HG03565 (cell line): ENCODE data around the gene RAD51B.

Experiments
- ATAC-seq: cut with Tn5 transposase; IDR thresholded peaks from one replicate; pipeline ENCODE4 v1.9.1; 2021; ENCODE audit warnings: mild to moderate bottlenecking, moderate library complexity; ENCODE audit not compliant: unreplicated experiment

Gene RAD51B

DNA sequence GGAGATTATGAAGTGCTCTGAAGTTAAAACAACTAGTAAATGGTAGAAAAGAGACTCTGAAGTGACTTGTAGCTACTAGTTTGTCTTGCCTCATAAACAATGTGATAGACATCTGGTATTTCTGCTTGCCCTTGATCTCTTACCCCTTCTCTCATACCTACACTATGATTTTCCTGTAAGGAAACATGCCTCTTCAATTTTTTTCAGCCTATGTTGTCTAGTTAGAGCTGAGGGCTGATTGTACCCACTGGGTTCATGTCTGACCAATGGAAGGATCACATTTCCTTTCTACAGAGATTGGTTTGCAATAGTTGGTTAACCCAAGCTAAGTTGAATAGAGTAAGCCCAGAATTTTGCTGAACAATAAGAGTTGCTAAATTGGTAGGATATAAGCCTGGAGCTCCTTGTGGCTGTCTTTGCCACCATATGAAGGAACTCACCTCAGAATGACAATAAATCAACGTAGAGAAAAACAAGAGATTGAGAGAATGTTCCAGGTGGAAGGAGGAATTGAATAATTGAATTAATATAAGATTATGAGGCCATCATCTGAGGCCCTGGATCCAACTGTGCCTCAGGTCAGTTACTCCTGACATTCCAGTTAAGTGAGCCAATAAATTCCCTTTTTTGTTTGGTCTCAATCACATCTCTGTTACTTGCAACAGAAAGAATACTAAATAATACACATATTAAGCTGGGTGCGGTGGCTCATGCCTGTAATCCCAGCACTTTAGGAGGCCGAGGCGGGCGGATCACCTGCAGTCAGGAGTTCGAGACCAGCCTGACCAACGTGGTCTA, 626.9 kb downstream of the RAD51B start:
- no peak for ATAC-seq

DNA sequence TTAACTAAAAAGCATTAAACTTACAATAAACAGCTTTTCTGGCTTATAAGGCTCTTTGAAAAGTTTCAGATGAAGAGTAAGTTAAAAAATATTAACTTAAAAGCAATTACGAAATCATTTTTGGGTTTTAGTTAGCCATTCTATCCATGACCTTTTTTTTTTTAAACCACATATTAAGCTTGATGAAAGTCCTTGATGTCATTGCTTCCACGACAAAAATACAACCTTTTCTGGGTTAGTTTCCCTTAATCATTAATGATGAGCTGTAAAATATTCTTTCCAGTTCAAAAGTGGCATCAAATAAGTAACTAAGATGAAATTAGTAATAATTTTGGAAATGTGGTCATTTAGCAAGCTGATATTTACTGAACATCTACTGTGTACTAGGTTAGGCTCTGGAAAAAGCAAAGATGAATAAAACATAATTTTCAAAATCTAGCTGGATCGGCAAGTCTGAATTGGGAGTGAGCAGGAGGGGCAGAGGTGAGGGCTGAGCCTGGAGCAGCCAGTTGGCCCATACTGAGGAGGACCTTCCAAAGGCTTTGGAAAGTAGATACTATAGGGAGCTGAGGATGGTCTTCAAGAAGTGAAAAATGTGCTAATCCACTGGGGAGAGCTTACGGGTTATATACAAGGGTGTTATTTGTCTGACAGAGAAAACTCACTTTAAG, 628.1 kb downstream of the RAD51B start:
- ATAC-seq = no peak

GRCh38 chr14:68448252-68448902, 628.8 kb downstream of the RAD51B start:
- ATAC-seq = no peak

GRCh38 chr14:68449561-68450181, 630.1 kb downstream of the RAD51B start:
- no peak for ATAC-seq

DNA sequence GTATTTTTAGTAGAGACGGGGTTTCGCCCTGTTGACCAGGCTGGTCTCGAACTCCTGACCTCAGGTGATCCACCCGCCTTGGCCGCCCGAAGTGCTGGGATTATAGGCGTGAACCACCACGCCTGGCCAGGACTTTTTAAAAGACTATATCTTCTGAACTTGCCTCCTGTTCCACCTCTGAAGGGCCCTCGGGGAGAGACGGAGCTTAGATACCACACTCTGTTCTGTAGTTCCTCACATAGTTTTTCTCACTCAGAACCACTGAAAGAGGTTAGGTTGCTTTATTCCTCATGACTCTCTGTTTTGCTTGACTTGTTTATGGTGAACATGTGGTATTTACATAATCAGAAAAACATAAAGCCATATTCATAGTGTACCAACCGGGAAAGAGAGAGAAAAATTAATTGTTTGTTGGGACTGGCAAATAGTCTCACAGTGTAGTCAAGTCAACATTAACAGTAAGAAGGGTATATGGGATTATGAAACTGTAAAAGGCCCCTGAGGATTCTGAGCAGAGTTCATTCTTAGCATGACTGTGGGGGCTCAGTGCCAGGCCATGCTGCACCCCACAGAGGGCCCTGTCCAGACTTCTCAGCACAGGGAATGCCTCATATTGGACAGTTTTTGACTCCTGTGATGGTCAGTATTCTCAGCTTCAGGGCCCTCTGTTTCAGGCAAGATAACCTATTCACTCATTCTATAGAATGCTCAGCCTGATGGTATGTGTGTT, 631.0 kb downstream of the RAD51B start:
- no peak for ATAC-seq

DNA sequence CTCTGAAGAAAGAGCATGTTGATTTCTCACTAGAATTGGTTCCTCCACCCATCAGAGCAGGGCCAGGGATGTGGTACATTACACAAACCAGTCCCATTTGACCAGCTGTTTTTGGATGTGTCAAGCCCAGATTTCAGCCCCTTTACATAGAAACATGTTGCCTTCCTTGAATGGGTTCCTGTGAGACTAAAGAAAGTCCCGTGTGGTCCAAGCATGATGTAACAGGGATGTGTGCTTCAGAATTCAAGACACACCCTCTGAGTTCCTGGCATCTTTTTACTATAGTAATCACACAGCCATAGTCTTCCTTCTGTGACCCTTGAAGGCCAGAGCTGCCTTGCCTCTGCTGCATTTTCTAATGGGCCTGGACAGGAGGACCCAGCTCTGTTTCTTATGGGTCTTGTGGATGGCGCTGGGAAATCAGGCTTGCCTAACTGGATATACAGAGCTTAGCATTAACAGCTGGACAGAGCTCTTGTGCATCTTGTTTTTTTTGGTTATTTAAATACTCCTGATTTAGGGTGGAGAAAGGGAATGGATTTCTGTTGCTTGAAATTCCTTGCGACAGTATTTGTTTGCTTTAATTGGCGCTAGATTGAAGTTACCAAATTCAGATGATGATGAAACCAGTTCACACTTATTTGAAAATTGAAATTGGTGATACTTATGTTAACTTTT, 632.3 kb downstream of the RAD51B start:
- no peak for ATAC-seq

DNA sequence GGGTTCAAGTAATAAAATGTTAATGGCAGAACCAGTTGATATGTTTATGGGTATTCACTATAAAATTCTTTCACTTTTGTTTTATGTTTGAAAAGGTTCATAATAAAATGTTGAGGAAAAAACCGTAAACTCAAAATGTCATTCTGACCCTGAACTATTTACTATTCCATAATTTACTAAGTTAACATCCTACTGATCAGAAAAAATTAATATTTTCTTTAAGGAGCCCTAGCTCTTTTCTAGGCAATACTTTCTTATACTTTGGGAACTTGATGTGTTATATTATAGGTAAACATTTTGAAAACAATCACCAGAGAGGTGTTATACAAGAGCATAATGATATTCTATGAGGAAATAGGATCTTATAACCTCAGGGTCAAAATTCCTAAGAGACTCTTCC, 638.7 kb downstream of the RAD51B start:
- ATAC-seq = no peak

DNA sequence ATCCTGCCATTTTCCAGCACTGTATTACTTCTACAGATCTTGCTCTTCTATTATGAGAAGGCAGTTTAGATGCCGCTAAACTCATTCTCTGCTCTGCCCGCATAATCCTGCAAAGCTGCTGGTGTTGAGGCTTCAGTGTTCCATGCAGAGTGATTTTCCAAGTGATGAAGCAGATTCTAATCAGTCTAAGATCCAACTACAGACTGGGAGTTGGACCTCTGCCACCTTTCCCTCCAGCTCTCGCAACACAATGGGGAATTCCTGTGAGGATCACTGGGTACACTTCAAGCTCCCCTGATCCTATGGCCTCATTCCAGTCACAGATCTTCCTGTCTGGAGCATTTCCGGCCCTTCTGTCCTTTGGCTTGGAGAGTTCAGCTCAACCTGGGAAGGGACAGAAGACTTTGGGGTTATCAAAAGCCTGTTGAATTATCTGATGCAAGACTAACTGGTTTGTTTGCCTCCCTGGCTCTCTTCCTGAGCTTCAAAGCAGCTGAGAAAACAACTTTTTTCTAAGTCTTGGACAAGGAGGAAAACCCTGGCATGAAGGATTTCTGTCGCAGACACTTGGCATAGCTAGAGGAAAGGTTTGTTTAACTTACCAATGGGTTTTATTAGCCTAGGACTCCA, 639.4 kb downstream of the RAD51B start:
- ATAC-seq = no peak

GRCh38 chr14:68459480-68460136, 640.0 kb downstream of the RAD51B start:
- ATAC-seq = no peak

GRCh38 chr14:68460541-68460940, 641.0 kb downstream of the RAD51B start:
- ATAC-seq = no peak

- ATAC-seq = no peak
These were observed 641.5 kb downstream of the RAD51B start for GRCh38 chr14:68461086-68461485.

DNA sequence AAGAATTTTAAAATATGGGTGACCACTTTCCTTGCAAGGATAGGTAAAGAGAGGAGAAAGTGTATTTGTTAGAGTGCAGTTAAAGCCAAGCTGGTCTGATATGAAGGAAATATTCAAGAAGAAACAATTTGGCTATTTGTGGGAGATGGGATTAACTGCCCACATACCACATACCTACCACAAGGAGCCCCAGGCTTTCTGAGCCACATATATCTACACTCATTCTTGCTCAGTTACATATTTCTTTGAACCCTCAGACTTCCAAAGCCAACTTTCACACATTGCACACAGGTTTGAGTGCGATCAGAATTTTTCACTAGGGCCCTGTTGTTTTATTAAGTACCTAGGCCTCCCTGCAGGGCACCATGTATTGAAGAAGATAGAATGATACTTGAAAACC, 643.1 kb downstream of the RAD51B start:
- ATAC-seq = no peak

DNA sequence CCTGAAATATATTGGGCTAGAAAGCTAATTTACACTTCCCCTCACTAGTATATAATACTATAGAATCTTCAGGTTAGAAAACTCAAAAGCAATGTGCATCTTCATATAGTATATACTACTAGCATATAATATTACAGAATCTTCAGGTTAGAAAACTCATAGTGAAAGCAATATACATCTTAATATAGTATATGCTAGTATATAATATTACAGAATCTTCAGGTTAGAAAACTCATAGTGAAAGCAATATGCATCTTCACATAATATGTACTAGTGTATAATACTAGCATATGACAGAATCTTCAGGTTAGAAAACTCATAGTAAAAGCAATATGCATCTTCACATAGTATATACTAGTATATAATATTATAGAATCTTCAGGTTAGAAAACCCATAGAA, 643.7 kb downstream of the RAD51B start:
- ATAC-seq = no peak

GRCh38 chr14:68463705-68464374, 644.3 kb downstream of the RAD51B start:
- no peak for ATAC-seq

DNA sequence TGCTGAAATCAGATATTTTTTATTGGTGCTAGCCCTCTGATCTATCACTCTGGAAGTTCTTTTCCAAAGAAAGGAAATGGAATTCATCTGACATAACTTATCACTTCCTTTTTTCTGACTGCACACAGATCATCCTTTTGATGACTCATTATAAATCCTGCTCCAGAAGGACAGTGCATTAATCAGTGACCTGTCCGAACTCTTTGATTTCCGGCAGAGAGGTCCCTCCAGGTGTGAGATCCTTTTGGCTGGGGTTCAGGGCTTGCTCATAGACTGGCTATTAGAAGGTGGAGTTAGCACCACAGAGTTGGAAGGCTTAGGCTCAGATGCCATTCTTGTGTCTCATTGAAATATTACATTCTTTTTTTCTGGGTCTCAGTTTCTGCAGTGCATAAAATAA, 645.1 kb downstream of the RAD51B start:
- ATAC-seq = no peak

GRCh38 chr14:68466491-68466977, 647.0 kb downstream of the RAD51B start:
- ATAC-seq = no peak

DNA sequence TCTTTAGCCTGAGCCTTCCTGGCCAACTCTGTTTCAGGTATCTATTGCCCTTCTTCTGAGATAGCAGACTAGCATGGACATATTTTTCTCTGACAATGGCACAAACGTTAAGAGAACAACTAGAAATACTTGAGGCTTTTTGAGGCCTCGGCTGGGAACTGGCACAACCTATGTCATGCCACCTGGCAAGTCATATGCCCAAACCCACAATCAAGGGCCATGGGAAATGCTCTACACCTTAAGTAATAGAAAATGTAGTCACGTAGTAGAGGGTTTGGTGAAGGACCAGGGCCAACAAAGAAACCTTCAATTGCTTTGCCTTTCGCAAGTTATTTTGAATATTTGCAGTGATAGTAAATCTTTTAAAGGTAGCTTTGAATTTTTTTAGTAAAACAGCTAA, 647.8 kb downstream of the RAD51B start:
- no peak for ATAC-seq

DNA sequence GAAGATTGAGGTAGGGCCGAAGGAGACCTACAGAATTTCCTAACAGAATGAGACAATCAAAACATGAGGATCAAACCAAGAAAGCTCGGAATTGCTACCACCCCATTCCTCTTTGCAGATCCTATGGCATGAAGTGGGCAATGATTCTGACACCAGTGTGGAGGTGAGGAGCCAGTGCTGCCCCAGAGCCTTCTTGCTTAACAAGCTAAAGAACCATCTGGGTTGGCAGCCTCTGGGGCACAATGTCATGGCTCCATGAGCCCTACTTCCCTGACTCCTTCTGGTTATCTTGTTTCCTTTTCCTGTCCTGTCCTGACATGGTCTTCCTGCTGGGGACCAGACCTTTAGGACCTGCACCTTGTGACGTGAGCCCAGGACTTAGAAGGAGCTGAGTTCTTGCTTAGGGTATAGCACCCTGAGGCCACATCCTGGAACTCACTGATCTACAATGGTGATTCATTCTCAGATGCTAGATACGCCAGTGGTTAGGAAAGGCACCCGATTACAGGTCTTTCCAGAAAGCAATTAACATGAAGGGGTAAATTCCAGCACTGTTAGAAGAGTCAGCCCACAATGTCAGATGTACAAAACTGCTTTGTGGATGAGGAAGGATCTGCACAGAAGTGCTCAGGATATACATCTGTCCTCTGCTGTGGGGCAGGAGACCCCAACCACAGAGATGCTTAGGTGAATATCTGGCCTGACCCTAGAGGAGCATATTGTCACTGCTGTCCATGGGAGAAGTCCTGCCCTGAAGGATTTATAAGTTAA, 649.0 kb downstream of the RAD51B start:
- no peak for ATAC-seq
